ENCODE measurements around the gene FMN1.

FMN1 gene

GRCh38 chr15:33008284-33008995, 186.1 kb downstream of the FMN1 start:
- DNase-seq, result no peak

DNA sequence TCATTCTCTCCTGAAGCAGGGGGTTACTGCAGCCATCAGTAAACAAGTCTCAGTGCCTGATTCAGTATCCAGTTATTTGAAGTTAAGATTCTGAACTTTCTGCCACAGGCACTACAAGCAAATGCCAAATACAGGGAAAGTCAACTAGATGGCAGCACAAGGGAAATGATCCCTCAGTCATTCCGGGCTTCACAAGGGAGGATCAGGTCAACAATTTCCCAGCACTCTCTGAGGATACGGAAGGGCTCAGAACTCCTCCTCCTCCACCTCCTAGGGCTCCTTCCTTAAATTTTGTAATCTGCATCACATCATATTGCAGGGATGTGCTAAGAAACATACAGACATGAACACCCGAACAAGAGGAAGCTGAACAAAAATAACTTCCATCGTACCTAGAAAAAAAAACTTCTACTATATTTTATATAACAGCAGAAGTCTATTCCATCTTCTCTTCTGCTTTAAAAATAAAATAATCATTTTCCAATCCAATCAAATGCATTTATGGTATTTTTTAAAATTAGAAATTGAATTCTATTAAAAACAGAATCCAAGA, 187.1 kb downstream of the FMN1 start:
- peak; percentile 84 to 86 for DNase-seq

GRCh38 chr15:33005582-33005981, 188.9 kb downstream of the FMN1 start:
- DNase-seq, result peak; percentile 51 to 60

- no peak for DNase-seq
Measured at GRCh38 chr15:33001926-33002325, 192.6 kb downstream of the FMN1 start.

DNA sequence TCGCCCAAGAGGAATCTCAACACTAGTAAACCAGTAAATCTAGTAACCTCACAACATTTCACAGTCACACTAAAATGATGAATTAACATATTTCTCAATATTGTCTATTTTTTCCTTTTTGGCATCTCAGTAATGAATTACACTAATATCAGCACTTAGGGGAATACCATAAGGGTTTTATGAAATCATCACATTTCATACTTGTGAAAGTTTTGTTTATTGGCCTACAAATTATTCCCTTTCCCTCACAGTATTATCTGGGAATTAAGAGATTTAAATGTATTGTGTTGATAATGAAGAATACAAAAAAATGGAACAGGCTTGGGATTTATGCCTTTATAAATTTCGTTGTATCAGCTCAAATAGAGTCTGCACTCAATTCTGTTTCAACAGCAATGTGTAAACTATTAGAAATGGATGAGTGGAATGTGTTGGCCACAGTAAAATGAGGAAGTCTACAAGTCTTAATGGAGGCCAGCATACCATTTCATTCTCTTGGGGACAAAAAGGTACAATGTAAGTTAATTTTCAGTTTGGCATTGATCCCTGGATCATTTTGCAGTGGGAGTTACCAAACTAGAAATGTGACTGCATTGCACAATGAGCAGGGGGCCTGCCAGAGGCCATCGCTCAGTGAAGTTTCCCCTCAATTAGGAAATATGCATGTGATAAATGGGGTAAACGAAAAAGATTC, 195.4 kb downstream of the FMN1 start:
- no peak for DNase-seq

GRCh38 chr15:32998182-32998581, 196.3 kb downstream of the FMN1 start:
- DNase-seq, result no peak

GRCh38 chr15:32994810-32995424, 199.6 kb downstream of the FMN1 start:
- DNase-seq, result peak in 1 of 2 donors; percentile 35

DNA sequence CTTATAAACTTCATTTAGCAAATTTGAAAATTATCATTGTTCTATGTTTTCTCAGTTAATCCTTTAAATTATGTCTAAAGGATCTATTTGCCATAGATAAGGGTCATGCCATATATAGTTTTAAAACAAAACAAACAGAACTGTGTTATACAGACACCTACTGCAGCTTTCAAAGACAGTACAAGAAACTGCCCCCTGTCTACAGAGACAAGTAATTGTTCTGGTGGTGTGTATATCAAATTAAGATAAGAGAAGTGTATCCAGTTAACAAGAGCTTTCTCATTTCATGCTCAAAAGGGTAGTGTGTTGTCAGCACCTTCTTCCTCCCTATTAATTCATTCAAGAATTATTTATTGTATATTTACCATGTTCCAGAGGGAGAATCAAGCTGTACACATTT, 201.2 kb downstream of the FMN1 start:
- no peak for DNase-seq

DNA sequence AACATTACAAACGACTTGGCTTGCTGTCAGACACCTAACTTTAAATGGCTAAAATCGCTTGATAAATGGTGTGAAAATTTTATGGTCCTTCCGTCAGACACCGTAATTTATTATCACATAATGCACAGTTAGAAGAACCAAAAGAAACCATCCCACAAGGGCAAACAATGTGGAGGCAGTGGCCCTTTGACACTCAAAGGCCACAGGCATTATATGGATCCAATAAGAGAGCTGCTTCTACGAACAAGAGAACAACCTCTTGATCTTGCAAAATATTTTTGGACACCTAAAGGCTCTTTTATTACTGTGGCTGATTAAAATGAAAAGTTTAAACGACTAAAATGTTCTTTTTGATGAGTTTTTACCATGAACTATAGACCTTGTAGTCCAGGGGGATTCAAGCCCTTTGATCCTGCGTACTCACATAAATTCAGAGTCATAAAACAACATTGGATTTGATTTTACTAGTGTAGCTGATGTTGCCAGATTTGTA, 202.8 kb downstream of the FMN1 start:
- DNase-seq, result no peak

GRCh38 chr15:32990071-32990470, 204.4 kb downstream of the FMN1 start:
- DNase-seq, result no peak

DNA sequence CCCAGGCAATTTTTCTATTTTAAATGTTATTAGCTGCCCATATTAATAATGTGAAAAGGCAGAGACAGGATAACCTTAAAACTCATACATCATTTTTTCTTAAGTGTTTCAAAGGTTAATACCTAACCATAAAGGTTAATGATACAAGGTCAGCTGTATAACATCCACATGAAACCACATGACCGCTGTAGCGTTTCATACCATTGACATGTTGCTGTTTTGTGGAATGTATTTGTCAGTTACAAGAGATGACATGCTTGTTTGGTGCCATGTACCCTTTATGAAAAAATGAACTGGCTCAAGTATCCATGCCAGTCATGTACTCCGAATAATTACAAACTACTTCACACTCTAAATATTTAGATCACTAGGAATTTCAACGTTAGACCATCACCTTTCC, 207.4 kb downstream of the FMN1 start:
- DNase-seq, result no peak

GRCh38 chr15:32986147-32986546, 208.4 kb downstream of the FMN1 start:
- DNase-seq, result no peak

GRCh38 chr15:32983679-32984078, 210.8 kb downstream of the FMN1 start:
- no peak for DNase-seq

GRCh38 chr15:32982001-32982400, 212.5 kb downstream of the FMN1 start:
- no peak for DNase-seq

GRCh38 chr15:32981536-32981935, 213.0 kb downstream of the FMN1 start:
- DNase-seq, result no peak

- DNase-seq, result no peak
Measured at GRCh38 chr15:32979710-32980109, 214.8 kb downstream of the FMN1 start.

DNA sequence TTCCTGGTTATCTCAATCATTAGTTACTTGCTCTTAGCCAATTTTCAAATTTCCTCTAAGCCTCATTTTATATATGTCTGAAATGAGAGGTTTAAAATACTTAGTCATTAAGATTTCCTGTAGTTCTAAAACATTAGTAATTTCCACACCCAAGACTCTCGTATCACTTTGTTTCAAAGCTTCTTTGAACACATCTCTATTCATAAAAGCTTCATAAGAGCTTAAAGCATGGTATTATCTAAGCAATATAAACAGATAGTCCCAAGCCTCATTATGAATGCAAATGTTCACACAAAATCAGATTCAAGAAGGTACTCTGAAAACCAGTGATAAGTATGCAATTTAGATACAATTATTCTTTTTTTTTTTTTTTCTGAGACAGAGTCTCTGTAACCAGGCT, 217.0 kb downstream of the FMN1 start:
- no peak for DNase-seq

DNA sequence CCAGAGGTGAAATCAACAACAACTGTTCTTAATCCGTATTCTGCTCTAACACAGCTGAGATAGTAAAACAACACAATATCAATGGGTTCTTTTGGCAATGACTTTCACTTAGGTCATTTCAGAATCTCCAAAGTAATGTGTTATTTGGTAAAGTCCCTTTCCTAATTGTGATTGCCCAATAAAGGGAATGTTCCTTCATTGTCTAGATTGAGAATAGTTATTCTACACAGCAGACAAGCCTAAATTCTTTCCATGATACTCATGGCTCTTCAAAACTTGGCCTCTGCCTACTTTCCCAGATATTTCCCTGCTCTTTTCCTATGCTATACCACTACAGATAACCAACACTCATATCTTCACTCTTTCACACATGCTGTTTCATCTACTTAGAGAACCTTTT, 219.8 kb downstream of the FMN1 start:
- no peak for DNase-seq

DNA sequence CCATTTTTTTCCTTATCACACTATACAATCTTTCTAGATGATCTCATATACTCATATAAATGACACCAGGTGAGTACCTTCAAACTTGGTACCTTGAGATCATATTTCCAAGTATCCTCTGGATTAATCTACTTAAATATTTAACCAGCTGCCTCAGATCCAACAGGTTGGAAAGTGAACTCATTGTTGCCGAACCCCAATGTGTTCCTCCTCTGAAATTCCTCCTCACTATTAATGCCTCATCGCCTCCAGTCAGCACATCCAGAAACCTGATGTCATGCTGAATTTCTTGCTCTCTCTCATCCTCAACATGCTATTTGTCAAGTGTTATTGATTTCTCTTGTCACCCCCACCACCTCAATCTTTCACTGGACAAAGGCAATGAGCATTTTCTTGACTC, 221.8 kb downstream of the FMN1 start:
- DNase-seq, result no peak

DNA sequence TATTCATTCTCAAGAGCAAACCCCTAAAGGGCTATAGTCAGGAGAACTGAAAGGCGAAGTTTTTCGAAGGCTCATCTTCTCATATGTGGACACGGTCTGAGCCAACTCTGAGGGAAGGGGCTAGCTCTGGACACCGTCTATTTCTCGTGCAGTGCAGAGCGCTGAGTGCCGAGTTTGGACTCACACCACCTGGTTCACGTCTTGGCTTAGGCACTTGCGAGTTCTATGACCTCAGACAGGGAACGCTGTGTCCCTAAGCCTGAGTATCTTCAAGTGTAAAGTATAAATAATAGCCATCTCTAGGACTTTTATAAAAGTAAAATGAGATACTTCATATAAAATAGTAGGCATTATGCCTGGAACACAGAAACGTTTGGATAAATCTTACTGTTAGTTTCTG, 223.7 kb downstream of the FMN1 start:
- DNase-seq, result no peak

DNA sequence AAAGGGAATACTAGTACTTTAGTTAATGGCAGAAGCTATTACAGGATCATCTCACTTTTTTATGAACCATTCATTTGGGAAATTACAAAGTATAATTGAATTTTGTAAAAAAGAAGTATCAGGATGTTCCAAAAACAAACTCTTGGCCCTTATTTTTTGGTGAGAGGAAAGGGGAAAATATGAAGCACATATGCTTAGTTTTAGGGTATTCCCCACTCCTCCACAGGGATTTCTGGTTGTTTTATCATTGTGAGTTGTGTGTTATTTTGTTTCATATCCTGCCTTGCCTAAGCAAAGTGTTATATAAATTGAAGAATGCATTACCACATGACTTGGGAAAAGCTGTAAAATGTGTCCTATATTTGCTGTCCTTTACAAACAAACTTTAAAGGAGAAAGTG, 227.0 kb downstream of the FMN1 start:
- no peak for DNase-seq

- DNase-seq, result no peak
Measured at GRCh38 chr15:32966512-32966911, 228.0 kb downstream of the FMN1 start.

DNA sequence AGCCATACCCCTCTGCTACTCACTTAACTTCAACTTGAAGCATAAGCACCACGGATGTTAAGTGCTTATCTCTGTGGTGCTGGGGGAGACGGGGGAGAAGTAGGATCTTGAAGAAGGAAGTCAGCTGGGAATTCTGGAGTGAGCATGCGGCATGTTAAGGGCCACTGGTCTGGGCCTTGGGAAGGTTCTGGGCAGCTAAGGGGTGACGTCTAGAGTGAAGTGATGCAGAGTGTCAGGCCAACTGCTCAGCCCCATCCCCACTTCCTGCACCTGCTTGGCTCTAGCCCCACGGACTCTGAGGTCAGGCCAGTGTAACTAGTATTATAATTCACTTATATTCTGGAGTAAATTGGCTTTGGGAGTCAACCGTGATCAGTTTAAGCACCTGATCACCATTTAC, 228.6 kb downstream of the FMN1 start:
- no peak for DNase-seq

GRCh38 chr15:32959077-32959476, 235.4 kb downstream of the FMN1 start:
- DNase-seq, result no peak

Data from inflammatory macrophage (primary cell).